Adipose tissue (tissue), 3 donors: ENCODE measurements around the gene LRRC55. TPM values are rescaled to one million over a fixed set of nuclear protein-coding genes. Genes with fewer than 3 reads are reported as not detected.

Experiments used
- H3K27ac ChIP-seq: one replicate; pipeline ENCODE4 v1.5.1; 2013; ENCODE audit warnings: low read depth, low read length
- WGBS, 3 donors: extraction: QIAGEN DNeasy Blood & Tissue Kit; methylation state at CpG; one replicate each; pipeline ENCODE4 v1.1.7; 2013; 5-methylcytosine and 5-hydroxymethylcytosine counted together
- polyA plus RNA-seq, 3 donors: library from polyadenylated mRNA; stranded (reverse); fragments of 200-250 nt; gene quantifications; one replicate each; pipeline ENCODE4 v1.2.3, GENCODE V29; 2013
- donor health status: healthy with polysubstance abuse.
- donor health status: Bipolar disorder and iron deficiency.
- donor health status: healthy.

LRRC55 gene
- polyA plus RNA-seq, 3 donors = 0.10 to 0.18 TPM; not detected in 1

GRCh38 chr11:57222239-57222638 lies 40.5 kb downstream of the LRRC55 start:
- 17 to 31% (median 19%) methylated on average over 1 of the region's 1 CpG for WGBS, 3 donors

DNA sequence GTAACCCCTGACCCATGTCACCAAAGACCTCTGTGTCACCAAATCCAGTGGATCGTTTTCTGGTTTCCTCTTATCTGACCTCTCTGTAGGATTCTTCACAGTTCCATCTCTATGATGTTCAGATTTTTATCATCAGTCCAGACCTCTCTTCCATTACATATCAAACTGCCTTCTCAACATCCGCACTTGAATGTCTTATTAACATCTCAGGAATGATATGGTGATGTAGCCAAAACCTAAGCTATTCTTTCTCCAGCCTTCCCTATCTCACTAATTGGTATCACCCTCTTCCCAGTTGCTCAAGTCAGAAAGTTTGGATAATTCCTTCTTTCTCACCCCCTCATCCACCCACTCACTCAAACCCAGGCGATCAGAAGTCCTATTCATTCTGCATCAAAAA lies 41.8 kb downstream of the LRRC55 start:
- no peak overlapping the region for H3K27ac ChIP-seq
- 69 to 87% (median 86%) methylated on average over 3 of the region's 3 CpGs for WGBS, 3 donors

More at GRCh38 chr11:57222239-57222638, 40.5 kb downstream of the LRRC55 start:
- H3K27ac ChIP-seq = no peak overlapping the region

DNA sequence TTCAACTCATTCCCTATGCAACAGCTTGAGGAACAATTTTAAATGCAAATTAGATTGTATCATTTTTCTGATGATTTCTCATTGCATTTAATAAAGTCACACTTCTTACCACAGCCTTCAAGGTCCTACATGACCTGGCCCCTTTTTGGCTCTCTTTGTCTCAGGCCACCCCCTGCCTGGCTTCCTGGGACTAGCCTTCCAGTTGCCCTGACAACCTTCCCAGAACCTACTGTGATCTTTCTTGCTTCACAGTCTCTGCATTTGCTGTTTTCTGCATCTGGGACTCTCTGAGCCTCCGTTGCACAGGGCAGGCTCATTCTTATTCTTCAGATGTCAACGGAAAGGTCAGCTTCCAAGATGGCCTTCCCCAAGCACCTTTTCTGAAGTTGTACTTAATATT lies 42.4 kb downstream of the LRRC55 start:
- WGBS, 3 donors = 69 to 97% (median 88%) methylated on average over 2 of the region's 2 CpGs

GRCh38 chr11:57224537-57224936 lies 42.8 kb downstream of the LRRC55 start:
- no peak overlapping the region for H3K27ac ChIP-seq

More for the DNA sequence above, 42.4 kb downstream of the LRRC55 start:
- H3K27ac ChIP-seq = no peak overlapping the region

DNA sequence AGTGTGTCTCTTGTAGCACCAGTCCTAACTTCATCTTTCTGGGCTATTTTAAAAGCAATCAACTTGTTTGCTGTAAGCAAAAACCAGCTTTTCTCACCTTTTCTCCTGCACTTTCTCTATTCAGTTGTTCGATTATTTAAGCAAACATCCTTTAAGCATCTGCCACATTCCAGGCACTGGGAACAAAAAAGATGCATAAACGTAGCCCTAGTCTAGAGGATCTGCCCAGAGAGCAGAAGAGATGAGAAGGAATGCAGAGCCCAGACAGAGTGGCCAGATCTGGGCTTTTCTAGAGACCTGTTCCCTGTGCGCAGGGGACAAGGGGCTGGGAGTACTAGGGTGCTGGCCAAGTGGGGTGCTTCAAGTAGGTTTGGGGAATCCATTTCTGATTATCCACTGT lies 46.8 kb downstream of the LRRC55 start:
- 55 to 79% (median 75%) methylated on average over 3 of the region's 3 CpGs for WGBS, 3 donors
- H3K27ac ChIP-seq = no peak overlapping the region

- no peak overlapping the region for H3K27ac ChIP-seq
- 41 to 54% (median 42%) methylated on average over 5 of the region's 5 CpGs for WGBS, 3 donors
Observed at GRCh38 chr11:57230316-57230715, 48.6 kb downstream of the LRRC55 start.

DNA sequence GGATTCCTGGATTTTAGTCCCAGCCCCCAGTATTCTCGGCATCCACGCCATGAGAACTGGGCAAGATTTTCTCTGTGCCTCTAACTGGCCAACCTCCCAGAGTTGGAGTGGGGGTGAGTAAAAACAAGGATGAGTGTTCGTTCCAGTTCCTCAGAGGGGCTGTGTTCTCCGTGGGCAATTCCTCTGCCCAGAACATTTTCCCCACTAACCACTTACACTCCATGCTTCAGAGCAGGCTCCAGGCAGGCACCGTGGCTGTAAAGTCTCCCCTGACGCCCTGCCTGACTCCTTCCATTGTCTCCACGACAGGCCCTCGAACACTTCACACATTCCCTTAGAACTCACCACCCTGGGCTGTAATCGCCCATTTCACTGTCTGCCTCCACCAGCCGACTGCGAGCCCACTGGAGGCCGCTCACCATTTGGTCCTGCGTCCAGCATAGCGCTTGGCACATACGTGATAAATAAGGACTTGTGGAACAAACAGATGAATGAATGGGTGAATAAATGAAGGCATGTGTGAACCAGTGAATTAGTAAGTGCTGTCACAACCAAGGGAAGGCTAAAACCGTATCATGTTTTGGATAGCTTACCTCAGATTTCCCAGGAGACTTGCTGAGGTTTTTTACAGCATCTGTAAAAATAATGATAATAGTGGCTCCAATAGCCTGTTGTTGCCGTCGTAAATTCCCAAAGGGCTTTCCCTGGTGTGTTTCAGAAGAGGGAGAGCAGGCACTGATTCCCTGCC lies 49.2 kb downstream of the LRRC55 start:
- H3K27ac ChIP-seq = no peak overlapping the region
- 25 to 35% (median 28%) methylated on average over 18 of the region's 18 CpGs for WGBS, 3 donors

DNA sequence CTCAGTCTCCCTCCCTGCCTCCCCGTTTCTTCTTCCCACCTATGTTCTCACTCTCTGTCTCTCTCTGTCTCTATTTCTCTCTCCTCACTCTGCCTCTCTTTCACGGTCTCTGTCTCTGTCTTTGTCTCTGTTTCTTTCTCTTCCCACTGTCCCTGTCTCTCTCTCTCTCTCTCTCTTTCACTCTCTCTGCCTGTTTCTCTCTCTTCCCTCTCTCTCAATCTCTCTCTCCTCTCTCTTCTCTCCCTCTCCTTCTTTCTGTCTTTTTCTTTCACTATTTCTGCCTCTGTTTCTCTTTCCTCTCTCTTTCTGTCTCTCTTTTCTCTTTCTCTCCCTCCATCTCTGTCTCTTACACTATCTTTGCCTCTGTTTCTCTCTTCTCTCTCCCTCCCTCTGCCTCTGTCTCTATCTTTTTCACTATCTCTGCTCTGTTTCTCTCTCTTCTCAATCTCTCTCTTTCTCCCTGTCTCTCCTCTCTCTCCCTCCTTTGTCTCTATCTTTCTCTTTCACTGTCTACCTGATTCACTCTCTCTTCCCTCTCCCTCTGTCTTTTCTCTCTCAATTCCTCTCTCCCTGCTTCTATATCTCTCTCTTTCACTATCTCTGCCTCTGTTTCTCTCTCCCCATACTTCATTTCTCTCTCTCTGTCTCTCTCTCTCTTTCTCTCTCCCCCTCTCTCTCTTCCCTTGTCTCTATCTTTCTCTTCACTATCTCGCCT lies 49.9 kb downstream of the LRRC55 start:
- no peak overlapping the region for H3K27ac ChIP-seq
- WGBS, 3 donors = 34 to 45% (median 41%) methylated on average over 3 of the region's 3 CpGs

DNA sequence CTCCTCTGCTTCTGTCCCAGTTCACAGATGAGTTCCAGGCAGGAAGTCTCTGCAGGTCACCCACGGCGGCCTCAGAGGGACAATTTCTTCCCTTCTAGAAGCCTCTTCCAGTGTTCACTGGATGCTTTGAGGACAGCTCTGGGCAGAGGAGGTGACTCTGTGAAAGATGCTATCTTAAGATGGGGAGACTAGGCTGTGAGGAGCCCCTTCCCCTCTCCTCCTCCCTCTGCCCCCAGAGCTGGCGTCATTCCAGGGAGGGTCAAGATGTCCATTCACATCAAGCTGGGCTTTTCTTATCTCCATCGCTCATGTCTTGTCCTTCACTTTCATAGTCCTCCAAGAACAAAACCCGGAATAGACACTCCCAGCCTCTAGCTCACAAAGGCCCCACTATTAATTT lies 51.9 kb downstream of the LRRC55 start:
- WGBS, 3 donors = 45 to 66% (median 53%) methylated on average over 5 of the region's 5 CpGs
- no peak overlapping the region for H3K27ac ChIP-seq

- no peak overlapping the region for H3K27ac ChIP-seq
Observed at GRCh38 chr11:57235761-57236703, 54.3 kb downstream of the LRRC55 start.

DNA sequence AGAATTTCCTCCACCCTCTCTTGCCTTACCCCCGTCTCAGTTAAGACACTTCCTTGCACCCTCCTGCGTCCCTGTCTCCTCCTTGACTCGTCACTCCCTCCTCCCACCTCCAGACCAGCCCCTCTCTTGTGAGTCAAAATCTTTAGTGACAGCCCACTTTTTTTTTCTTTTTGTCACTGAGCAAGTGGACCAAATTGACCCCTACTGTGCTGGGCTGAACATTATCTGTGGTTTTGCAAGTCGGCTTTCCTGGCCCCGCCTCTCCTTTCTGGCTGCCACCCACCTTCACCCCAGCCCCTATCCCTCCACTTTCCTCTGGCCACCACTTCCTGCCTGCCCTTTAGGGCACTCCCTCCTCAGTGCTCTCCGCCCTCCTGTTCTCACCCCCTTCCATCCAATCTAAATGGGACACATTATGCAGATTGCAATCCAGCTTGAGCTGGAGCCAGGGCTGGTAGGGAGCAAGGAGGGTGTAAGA lies 55.5 kb downstream of the LRRC55 start, which contains the start of gene APLNR:
APLNR (minus strand) TSS at position 47 of the 478 bp plus-strand sequence. CDS start 246 bp downstream, outside the sequence.
- WGBS, 3 donors = 22 to 34% (median 25%) methylated on average over 6 of the region's 6 CpGs
- no peak within 1 kb of the TSS for H3K27ac ChIP-seq

More at GRCh38 chr11:57235761-57236703, 54.3 kb downstream of the LRRC55 start:
- 73 to 78% (median 74%) methylated on average over 39 of the region's 39 CpGs for WGBS, 3 donors

- WGBS, 3 donors = 75 to 81% (median 77%) methylated on average over 1 of the region's 1 CpG
- H3K27ac ChIP-seq = no peak overlapping the region
Observed at GRCh38 chr11:57239348-57239747, 57.6 kb downstream of the LRRC55 start.

- no peak overlapping the region for H3K27ac ChIP-seq
- 81 to 90% (median 90%) methylated on average over 2 of the region's 2 CpGs for WGBS, 3 donors
Observed at GRCh38 chr11:57240007-57240406, 58.3 kb downstream of the LRRC55 start.

GRCh38 chr11:57240757-57241156 lies 59.0 kb downstream of the LRRC55 start:
- H3K27ac ChIP-seq = no peak overlapping the region
- 48 to 59% (median 57%) methylated on average over 5 of the region's 5 CpGs for WGBS, 3 donors

Other genes starting within 250 kb of the LRRC55 start
- gene OR5AK2, start 193.0 kb upstream of the LRRC55 start, polyA plus RNA-seq = not detected
- 1 to 10 TPM in 1 of 3 donors, under 1 TPM in 2; 0.34 to 5.9 (median 0.78) TPM for gene APLNR, start 55.3 kb downstream of the LRRC55 start, polyA plus RNA-seq
- gene TNKS1BP1, start 143.0 kb downstream of the LRRC55 start, polyA plus RNA-seq = 100 to 1,000 TPM in 2 of 3 donors, 10 to 100 TPM in 1; 69.8 to 237 (median 176) TPM
- 10 to 100 TPM; 57.0 to 63.0 (median 60.1) TPM for gene SSRP1, start 153.9 kb downstream of the LRRC55 start, polyA plus RNA-seq
- under 1 TPM in 1 of 3 donors, not detected in 2; 0.02 TPM for gene P2RX3, start 156.4 kb downstream of the LRRC55 start, polyA plus RNA-seq
- not detected for gene PRG3, start 199.2 kb downstream of the LRRC55 start, polyA plus RNA-seq
- under 1 TPM; 0.13 to 0.79 (median 0.13) TPM for gene PRG2, start 208.7 kb downstream of the LRRC55 start, polyA plus RNA-seq
- 10 to 100 TPM in 2 of 3 donors, 1 to 10 TPM in 1; 9.9 to 51.2 (median 40.7) TPM for gene SLC43A3, start 245.2 kb downstream of the LRRC55 start, polyA plus RNA-seq